Measurements from ENCODE around the gene UBP1. TPM values are rescaled to one million over a fixed set of nuclear protein-coding genes. Genes with fewer than 3 reads are reported as not detected.
A peak's percentile ranks its signal among the peaks of the same experiment; 100 is the strongest.

Gene UBP1
- total and polyA plus RNA-seq, 9 of the 15 experiments (the other 6 are each of a cell fraction or from before 2014, with no cell fraction given): 13.6 to 143 (median 79.6) TPM

- 0 out of 2 replicates have a peak, but pooled peaks have one; percentile 1 for TF ChIP-seq KAT7 (CRISPR knock-in tag; IDR thresholded peaks at IDR 0.05; ENCODE audit: borderline replicate concordance)
- peak; percentile 11; the same call in 1 of the 2 replicates for TF ChIP-seq ZNF583 (CRISPR knock-in tag; IDR thresholded peaks at IDR 0.05)
- peak; percentile 13 for TF ChIP-seq HMGN3 (IDR thresholded peaks at IDR 0.05; ENCODE audit: borderline replicate concordance, extremely low read depth, insufficient read length, low read depth, low read length)
- peak; percentile 71 for TF ChIP-seq RFX5 (IDR thresholded peaks at IDR 0.05; ENCODE audit: low read depth, low read length)
- TF ChIP-seq XRCC5 (IDR thresholded peaks at IDR 0.05; ENCODE audit: low read depth, low read length): no peak; the same call in 1 of the 2 replicates
- TF ChIP-seq RFX7 (CRISPR knock-in tag; IDR thresholded peaks at IDR 0.05): no peak
- peak; percentile 83 for TF ChIP-seq EP400 (IDR thresholded peaks at IDR 0.05)
- TF ChIP-seq HLTF (IDR thresholded peaks at IDR 0.05): no peak
- TF ChIP-seq SMARCC2 (IDR thresholded peaks at IDR 0.05; ENCODE audit: low read depth): no peak
- TF ChIP-seq CREB3L1 (IDR thresholded peaks at IDR 0.05; ENCODE audit: borderline replicate concordance, low read depth): no peak; the same call in none of the 2 replicates
- peak in 1 of 2 experiments; percentile 71; a peak in 2 of 4 replicates for TF ChIP-seq SRF (CRISPR knock-in tag; IDR thresholded peaks at IDR 0.05)
- no peak for TF ChIP-seq KHSRP (IDR thresholded peaks at IDR 0.05)
- TF ChIP-seq EP300 (IDR thresholded peaks at IDR 0.05; ENCODE audit: low read length): no peak
- TF ChIP-seq SP2 (IDR thresholded peaks at IDR 0.05; ENCODE audit: extremely low read depth, low read depth, low read length, poor library complexity, severe bottlenecking): peak; percentile 76
- TF ChIP-seq AFF1 (IDR thresholded peaks at IDR 0.05; ENCODE audit: low read depth in 1 of 2, partially characterized antibody in 2 of 2): peak in 1 of 2 experiments; percentile 80
- 0 out of 2 replicates have a peak, but pooled peaks have one; percentile 30 for TF ChIP-seq HMG20B (CRISPR knock-in tag; IDR thresholded peaks at IDR 0.05)
- peak; percentile 97 for TF ChIP-seq GABPA (tag; conservative IDR thresholded peaks at IDR 0.05; ENCODE audit: low read depth)
- TF ChIP-seq ZNF511 (CRISPR knock-in tag; IDR thresholded peaks at IDR 0.05): peak; percentile 83; the same call in 1 of the 2 replicates
- peak; percentile 31; the same call in 1 of the 2 replicates for TF ChIP-seq ZNF174 (CRISPR knock-in tag; IDR thresholded peaks at IDR 0.05)
- no peak for TF ChIP-seq TCF3 (CRISPR knock-in tag; IDR thresholded peaks at IDR 0.05)
- TF ChIP-seq NCOA2 (IDR thresholded peaks at IDR 0.05; ENCODE audit: partially characterized antibody in 2 of 2): no peak
- peak; percentile 85 for TF ChIP-seq POLR2G (IDR thresholded peaks at IDR 0.05; ENCODE audit: low read depth, low read length)
Measured at GRCh38 chr3:33440328-33441224, at the start of gene UBP1 (continued).
